ENCODE measurements around the gene KLC4.
"Not testable (repeated sequence)": the region's sequence is repeated elsewhere in the genome, so short reads cannot be mapped to it uniquely, and the experiment has no call there.

Gene KLC4

DNA sequence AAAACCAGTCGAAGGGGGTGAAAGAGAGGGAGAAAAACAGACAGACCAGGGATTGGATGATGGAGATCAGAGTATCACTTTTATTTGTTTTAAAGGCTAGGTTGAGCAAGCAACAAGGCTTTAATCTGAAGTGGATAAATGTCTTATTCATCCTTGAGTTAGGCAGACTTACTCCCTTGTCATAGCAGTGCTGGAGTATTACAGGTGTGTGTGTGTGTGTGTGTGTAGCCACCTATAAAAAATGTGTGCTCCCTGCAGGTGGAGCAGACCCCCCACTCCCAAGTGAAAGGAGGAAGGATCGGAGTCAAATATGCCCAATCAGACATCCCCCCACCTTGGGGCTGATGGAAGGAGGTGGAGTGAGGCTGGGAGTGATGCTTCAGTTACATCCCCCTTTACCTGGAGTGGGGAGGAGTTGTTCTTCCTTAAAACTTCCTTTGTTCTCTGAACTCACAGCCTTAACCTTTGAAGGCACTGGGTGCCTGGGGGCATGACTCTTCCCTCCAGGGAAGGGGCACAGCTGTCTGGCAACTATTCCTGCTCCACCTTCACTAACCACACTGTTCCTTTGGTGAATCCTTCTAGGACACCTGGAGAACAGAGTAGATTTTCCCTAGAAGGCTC lies 43.9 kb downstream of the KLC4 start:
- TF ChIP-seq CTCF (IDR thresholded peaks at IDR 0.05; ENCODE audit: control insufficient read depth, extremely low read depth, insufficient read depth), result no peak
- H3K4me3 ChIP-seq (ENCODE audit: low read depth, low read length), result no peak overlapping the region
- DNase-seq (ENCODE audit: low read depth), result no peak

DNA sequence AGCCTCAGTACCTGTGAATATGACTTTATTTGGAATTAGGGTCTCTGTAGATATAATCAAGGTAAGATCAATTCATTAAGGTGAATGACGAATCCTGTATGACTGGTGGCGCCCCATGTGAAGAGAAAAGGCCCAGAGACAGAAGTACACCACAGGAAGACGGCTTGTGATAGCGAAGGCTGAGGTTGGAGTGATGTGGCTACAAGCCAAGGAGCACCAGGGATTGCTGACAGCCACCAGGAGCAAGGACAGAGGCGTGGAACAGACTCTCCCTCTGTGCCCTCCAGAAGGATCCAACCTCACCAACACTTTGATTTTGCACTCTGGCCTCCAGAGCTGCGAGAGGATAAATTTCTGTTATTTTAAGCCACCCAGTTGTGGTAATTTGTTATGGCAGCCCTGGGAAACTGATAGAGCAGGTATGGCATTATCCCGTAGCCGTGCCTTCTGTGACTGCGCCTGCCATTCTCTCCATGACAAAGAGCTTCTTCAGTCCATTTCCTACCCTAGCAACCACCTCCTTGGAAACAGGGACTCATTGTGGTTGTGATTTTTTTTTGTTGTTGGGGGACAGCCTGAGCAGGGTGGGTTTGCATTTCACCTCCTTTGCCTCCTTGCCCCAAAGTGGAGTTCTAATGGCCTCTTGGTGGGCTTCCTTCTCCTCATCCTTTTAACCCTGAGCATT lies 46.2 kb downstream of the KLC4 start:
- TF ChIP-seq CTCF (IDR thresholded peaks at IDR 0.05; ENCODE audit: control insufficient read depth, extremely low read depth, insufficient read depth), result no peak
- no peak for DNase-seq (ENCODE audit: low read depth)
- H3K4me3 ChIP-seq (ENCODE audit: low read depth, low read length), result no peak overlapping the region

GRCh38 chr6:43107344-43108062 lies 48.1 kb downstream of the KLC4 start:
- no peak for TF ChIP-seq CTCF (IDR thresholded peaks at IDR 0.05; ENCODE audit: control insufficient read depth, extremely low read depth, insufficient read depth)
- no peak for DNase-seq (ENCODE audit: low read depth)

DNA sequence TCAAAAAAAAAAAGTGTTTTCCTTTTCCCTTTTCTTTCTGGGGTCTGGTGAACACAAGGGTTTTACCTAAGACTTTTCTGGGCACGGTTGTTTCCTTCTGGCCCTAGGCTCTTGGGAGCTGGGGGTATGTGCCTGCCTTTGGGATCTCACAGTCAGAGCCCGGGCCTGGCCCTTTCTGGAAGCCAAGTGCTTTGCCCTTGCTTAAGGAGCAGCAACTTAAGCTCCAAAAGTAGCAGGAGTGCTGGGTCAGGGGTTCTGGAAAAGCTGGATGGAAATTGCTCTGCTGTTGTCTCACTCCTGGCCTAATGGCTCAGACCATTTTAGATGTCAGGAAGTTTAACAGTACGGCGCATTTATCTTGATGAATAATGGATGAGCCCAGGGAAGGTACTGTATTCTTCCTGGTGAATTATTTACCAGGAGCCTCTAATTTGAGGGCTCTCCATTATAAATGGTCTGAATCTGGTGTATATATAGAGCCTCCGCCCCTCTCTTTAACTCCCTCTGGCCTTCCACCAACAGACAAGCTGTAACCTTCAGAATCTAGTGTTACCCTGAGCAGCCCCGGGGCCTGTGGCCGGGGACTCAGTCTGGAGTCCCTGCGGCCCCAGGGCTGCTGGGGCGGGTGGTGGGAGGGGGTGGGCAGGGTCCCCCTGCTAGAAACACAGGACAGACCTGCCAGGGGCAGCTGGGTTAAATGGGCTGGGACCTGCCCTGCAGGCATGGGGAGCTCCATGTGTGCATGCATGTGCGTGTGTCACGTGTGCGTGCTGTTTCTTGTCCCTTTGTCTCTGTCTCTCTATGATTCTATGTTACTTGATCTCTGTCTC lies 54.2 kb downstream of the KLC4 start:
- H3K4me3 ChIP-seq (ENCODE audit: low read depth, low read length), result no peak overlapping the region
- no peak for DNase-seq (ENCODE audit: low read depth)
- no peak for TF ChIP-seq CTCF (IDR thresholded peaks at IDR 0.05; ENCODE audit: control insufficient read depth, extremely low read depth, insufficient read depth)

More at GRCh38 chr6:43107344-43108062, 48.1 kb downstream of the KLC4 start:
- H3K4me3 ChIP-seq (ENCODE audit: low read depth, low read length), result no peak overlapping the region

- no peak overlapping the region for H3K4me3 ChIP-seq (ENCODE audit: low read depth, low read length)
- TF ChIP-seq CTCF (IDR thresholded peaks at IDR 0.05; ENCODE audit: control insufficient read depth, extremely low read depth, insufficient read depth), result no peak
- no peak for DNase-seq (ENCODE audit: low read depth)
These were observed 55.9 kb downstream of the KLC4 start for GRCh38 chr6:43115365-43115764.

DNA sequence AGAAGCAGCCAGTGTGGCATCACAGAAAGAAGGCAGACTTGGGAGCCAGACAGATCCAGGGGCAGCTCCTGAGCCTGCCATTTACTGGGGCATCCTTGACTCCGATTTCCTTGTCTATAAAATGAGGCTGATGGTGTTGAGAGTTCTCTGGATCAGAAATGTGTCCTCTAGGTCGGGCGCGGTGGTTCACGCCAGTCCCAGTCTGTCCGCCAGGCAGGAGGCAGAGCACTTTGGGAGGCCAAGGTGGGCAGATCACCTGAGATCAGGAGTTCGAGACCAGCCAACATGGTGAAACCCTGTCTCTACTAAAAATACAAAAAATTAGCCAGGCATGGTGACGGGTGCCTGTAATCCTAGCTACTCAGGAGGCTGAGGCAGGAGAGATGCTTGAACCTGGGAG lies 58.0 kb downstream of the KLC4 start:
- not testable (repeated sequence) for H3K4me3 ChIP-seq (ENCODE audit: low read depth, low read length); DNase-seq (ENCODE audit: low read depth)

GRCh38 chr6:43119482-43119881 lies 60.1 kb downstream of the KLC4 start:
- H3K4me3 ChIP-seq (ENCODE audit: low read depth, low read length), result no peak overlapping the region
- DNase-seq (ENCODE audit: low read depth), result no peak
- TF ChIP-seq CTCF (IDR thresholded peaks at IDR 0.05; ENCODE audit: control insufficient read depth, extremely low read depth, insufficient read depth), result no peak

Data from LNCaP clone FGC (cell line).